ENCODE measurements around the gene PDZRN3.

DNA sequence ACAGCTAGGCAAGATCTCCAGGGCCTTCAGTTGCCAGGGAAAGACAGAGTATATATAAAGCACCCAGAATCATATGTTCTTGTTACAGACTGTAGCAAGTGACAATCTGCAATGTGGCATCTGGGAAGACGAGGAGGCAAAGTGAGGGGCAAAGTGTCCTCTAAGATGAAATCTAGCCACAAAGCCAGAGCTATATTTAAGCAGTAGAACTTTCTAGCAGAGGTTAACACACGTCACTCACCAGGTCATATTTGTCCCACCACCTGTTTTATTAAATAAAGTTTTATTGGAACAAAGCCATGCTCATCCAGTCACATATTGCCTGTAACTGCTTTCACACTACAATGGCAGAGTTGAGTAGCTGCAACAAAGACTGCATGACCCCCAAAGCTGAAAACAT, 51.5 kb downstream of the PDZRN3 start:
- no peak for TF ChIP-seq EZH2 (IDR thresholded peaks at IDR 0.05; ENCODE audit: borderline replicate concordance, low read depth, low read length, poor library complexity, severe bottlenecking)
- TF ChIP-seq, protein P1, sequence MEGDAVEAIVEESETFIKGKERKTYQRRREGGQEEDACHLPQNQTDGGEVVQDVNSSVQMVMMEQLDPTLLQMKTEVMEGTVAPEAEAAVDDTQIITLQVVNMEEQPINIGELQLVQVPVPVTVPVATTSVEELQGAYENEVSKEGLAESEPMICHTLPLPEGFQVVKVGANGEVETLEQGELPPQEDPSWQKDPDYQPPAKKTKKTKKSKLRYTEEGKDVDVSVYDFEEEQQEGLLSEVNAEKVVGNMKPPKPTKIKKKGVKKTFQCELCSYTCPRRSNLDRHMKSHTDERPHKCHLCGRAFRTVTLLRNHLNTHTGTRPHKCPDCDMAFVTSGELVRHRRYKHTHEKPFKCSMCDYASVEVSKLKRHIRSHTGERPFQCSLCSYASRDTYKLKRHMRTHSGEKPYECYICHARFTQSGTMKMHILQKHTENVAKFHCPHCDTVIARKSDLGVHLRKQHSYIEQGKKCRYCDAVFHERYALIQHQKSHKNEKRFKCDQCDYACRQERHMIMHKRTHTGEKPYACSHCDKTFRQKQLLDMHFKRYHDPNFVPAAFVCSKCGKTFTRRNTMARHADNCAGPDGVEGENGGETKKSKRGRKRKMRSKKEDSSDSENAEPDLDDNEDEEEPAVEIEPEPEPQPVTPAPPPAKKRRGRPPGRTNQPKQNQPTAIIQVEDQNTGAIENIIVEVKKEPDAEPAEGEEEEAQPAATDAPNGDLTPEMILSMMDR (conservative IDR thresholded peaks at IDR 0.05; ENCODE audit: low read depth, low read length): no peak

Measured in A673 (cell line).